ENCODE measurements around the gene NRG3. TPM values are rescaled to one million over a fixed set of nuclear protein-coding genes. Genes with fewer than 3 reads are reported as not detected.

Gene NRG3
- total RNA-seq, 4 donors from 2014 or later: 0.20 to 1.1 (median 0.84) TPM; not detected in 1

GRCh38 chr10:81949283-81949682, 74.3 kb downstream of the NRG3 start:
- no peak overlapping the region for H3K4me3 ChIP-seq
- H3K27me3 ChIP-seq: no peaks in the 10 kb centered on the region
- TF ChIP-seq POLR2A (IDR thresholded peaks at IDR 0.05) (no peak), CTCF (IDR thresholded peaks at IDR 0.05) (no peak), EP300 (IDR thresholded peaks at IDR 0.05) (no peak)
- DNase-seq (ENCODE audit: low spot score in 2 of 2): no peak
- 74 to 76% methylated on average over 5 of the region's 5 CpGs for WGBS, 2 donors
- no peak overlapping the region for H3K27ac ChIP-seq
- H3K36me3 ChIP-seq: no peaks in the 10 kb centered on the region
- H3K4me1 ChIP-seq: no peaks in the 10 kb centered on the region
- H3K9me3 ChIP-seq: no peaks in the 10 kb centered on the region

- H3K36me3 ChIP-seq: no peaks in the 10 kb centered on the region
- 74 to 83% methylated on average over 2 of the region's 2 CpGs for WGBS, 2 donors
- H3K27ac ChIP-seq: no peak overlapping the region
- no peak for TF ChIP-seq POLR2A (IDR thresholded peaks at IDR 0.05)
- no peak for TF ChIP-seq EP300 (IDR thresholded peaks at IDR 0.05)
- no peak for TF ChIP-seq CTCF (IDR thresholded peaks at IDR 0.05)
- H3K9me3 ChIP-seq: no peaks in the 10 kb centered on the region
- DNase-seq (ENCODE audit: low spot score in 2 of 2): no peak
- H3K4me1 ChIP-seq: no peaks in the 10 kb centered on the region
- no peaks in the 10 kb centered on the region for H3K27me3 ChIP-seq
- H3K4me3 ChIP-seq: no peak overlapping the region
Measured at GRCh38 chr10:81950358-81950757, 75.4 kb downstream of the NRG3 start.

- Histone ChIP-seq H3K4me3 (no peak overlapping the region), H3K9me3 (no peaks in the 10 kb centered on the region), H3K36me3 (no peaks in the 10 kb centered on the region), H3K4me1 (no peaks in the 10 kb centered on the region), H3K27ac (no peak overlapping the region), H3K27me3 (no peaks in the 10 kb centered on the region)
- no peak for DNase-seq (ENCODE audit: low spot score in 2 of 2)
- TF ChIP-seq CTCF (IDR thresholded peaks at IDR 0.05) (no peak), POLR2A (IDR thresholded peaks at IDR 0.05) (no peak), EP300 (IDR thresholded peaks at IDR 0.05) (no peak)
Measured at GRCh38 chr10:81953420-81953819, 78.4 kb downstream of the NRG3 start.

GRCh38 chr10:81957976-81958375, 83.0 kb downstream of the NRG3 start:
- TF ChIP-seq POLR2A (IDR thresholded peaks at IDR 0.05): no peak
- TF ChIP-seq EP300 (IDR thresholded peaks at IDR 0.05): no peak
- no peak for TF ChIP-seq CTCF (IDR thresholded peaks at IDR 0.05)

GRCh38 chr10:81959016-81959415, 84.0 kb downstream of the NRG3 start:
- no peak for DNase-seq (ENCODE audit: low spot score in 2 of 2)
- Histone ChIP-seq H3K4me3 (no peak overlapping the region), H3K36me3 (no peaks in the 10 kb centered on the region), H3K9me3 (peaks cover 0 to 5% (median 0%) of the 10 kb centered on the region in 4 donors), H3K4me1 (no peaks in the 10 kb centered on the region), H3K27me3 (no peaks in the 10 kb centered on the region), H3K27ac (no peak overlapping the region)
- TF ChIP-seq CTCF (IDR thresholded peaks at IDR 0.05) (no peak), POLR2A (IDR thresholded peaks at IDR 0.05) (no peak), EP300 (IDR thresholded peaks at IDR 0.05) (no peak)

More at GRCh38 chr10:81957976-81958375, 83.0 kb downstream of the NRG3 start:
- Histone ChIP-seq H3K27me3 (no peaks in the 10 kb centered on the region), H3K36me3 (no peaks in the 10 kb centered on the region), H3K9me3 (peaks cover 0 to 5% (median 0%) of the 10 kb centered on the region in 4 donors), H3K27ac (no peak overlapping the region), H3K4me3 (no peak overlapping the region), H3K4me1 (no peaks in the 10 kb centered on the region)
- no peak for DNase-seq (ENCODE audit: low spot score in 2 of 2)
- WGBS, 2 donors: 23 to 24% methylated on average over 2 of the region's 2 CpGs

Data from tibial nerve (tissue), 4 donors.